GM12873 (cell line): Measurements from ENCODE around the gene ELL.

Experiments
- TF ChIP-seq, protein P1 (sequence below): IDR thresholded peaks from 2 replicates; pipeline ENCODE4 v1.5.1; 2012; ENCODE audit warnings: low read depth, mild to moderate bottlenecking, moderate library complexity, low read length, control low read depth; ENCODE audit not compliant: insufficient read depth; ENCODE audit errors: missing control alignments

Gene ELL

DNA sequence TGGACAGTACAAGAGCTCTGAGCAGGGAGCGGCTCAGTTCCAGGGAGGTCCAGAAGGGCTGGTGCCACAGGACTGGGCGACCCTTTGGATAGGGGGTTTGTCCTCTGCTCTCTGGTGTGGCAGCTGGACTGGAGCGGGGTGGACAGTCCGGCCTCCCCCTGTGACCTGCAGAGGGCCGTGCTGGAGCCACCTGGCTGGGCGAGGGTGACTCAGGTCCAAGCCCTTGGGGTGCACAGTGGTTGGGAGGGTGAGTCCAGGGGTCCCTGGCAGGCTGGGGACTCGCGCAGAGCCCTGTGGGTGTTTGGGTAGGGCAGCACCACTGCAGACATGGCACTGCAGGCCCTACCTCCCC, 95.5 kb downstream of the ELL start:
- TF ChIP-seq, protein P1, sequence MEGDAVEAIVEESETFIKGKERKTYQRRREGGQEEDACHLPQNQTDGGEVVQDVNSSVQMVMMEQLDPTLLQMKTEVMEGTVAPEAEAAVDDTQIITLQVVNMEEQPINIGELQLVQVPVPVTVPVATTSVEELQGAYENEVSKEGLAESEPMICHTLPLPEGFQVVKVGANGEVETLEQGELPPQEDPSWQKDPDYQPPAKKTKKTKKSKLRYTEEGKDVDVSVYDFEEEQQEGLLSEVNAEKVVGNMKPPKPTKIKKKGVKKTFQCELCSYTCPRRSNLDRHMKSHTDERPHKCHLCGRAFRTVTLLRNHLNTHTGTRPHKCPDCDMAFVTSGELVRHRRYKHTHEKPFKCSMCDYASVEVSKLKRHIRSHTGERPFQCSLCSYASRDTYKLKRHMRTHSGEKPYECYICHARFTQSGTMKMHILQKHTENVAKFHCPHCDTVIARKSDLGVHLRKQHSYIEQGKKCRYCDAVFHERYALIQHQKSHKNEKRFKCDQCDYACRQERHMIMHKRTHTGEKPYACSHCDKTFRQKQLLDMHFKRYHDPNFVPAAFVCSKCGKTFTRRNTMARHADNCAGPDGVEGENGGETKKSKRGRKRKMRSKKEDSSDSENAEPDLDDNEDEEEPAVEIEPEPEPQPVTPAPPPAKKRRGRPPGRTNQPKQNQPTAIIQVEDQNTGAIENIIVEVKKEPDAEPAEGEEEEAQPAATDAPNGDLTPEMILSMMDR = no peak

DNA sequence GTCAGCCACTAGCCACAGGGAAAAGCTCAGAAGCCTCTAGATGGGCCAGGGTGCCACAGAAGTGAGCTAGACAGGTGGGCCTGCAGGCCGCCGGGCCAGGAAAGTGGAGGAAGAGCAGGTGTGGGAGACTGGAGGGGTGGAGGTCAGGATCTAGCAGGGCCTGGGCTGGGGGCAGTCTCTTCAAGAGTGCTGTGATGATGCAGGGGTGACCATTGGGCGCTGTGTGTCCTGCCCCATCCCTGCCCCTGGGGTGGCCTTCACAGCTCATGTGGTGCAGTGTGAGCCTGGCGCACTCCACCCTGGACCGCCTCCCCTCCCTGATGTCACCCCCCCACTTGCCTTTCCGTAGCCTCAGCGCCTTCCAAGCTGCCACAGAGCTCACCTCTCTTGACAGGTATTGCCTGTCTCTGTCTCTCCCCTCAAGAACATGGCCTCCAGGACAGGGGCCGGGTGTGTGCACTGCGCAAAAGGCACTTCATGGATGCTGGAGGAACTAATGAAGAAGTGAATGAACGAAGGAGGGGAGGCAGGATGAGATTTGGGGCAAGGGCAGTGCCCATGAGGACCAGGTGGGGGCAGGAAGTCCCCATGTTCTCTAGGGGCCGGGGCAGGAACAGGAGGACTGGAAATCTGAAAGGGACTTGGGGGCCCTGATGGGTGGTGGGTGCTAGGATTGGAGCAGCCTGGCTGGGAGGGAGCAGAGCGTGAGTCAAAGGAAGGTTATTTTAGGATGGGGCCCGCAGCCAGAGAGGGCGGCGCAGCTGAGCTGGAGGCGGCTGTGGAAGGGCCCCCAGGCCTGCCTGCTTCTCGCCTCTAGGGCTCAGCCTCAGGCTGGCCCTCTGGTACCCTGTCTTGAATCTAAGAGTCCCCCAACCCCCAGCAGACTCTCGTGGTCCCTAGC, 96.1 kb downstream of the ELL start:
- TF ChIP-seq, protein P1 = no peak

DNA sequence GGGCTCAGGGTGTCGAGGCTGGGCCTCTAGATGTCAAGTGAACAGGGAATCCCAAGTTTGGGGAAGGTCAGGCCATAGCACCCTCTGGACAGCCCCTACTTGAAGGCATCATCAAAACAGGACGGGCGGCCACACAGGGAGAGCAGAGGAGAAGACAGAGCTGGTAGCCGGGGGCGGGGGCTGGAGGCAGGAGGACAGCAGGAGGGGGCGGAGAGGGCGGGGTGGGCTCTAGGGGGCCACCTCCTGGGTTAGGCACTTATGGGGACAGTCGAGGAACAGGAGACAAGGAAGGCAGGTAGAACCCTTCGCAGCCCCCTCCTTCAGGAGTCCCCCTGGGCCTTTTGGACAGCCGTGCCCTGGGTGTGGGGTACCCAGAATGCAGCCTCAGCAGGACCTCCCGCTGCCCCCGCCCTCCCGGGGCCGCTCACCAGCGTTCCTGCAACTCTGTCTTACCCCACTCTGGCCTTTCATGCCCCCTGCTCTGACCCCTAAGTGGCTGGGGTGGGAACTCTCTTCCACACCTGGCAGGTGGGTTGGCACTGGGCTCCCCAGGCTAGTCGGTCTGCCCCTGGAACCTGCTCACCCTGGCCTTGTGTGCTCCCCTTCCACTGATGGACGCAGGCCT, 96.9 kb downstream of the ELL start:
- TF ChIP-seq, protein P1 = no peak

DNA sequence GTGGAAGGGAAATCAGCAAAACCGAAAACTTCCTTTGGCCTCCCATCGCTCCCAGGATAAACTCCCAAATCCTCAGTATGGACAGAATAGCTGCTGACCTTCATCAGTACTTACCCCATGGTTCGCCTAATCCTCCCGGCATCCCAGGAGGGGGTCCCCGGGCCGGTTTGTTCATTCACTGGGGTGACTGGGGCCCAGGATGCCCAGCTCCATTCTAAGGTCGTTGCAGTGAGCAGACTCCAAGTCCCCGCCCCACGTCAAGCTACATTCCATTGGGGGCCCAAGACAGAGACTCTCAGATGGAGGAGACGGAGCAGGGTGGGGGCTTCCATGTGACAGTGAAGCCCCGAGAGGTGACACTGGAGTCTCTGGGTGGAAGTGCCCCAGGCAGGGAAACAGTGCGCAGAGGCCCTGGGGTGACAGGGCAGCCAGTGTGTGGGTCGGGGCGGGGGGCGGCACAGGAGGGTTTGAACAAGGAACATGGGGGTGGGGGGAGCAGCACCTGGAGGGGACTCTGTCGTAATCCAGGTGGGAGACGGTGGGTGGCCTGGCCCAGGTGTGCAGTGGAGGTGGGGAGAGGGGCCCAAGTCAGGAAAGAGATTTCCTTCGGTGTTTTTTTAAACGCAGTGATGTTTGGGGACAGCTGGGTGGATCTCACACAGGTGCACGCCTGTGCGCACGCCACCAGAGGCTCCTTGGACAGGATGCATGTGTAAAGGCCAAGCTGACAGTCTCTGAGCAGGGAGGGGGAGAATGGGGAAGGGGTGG, 97.6 kb downstream of the ELL start:
- TF ChIP-seq, protein P1 = no peak

DNA sequence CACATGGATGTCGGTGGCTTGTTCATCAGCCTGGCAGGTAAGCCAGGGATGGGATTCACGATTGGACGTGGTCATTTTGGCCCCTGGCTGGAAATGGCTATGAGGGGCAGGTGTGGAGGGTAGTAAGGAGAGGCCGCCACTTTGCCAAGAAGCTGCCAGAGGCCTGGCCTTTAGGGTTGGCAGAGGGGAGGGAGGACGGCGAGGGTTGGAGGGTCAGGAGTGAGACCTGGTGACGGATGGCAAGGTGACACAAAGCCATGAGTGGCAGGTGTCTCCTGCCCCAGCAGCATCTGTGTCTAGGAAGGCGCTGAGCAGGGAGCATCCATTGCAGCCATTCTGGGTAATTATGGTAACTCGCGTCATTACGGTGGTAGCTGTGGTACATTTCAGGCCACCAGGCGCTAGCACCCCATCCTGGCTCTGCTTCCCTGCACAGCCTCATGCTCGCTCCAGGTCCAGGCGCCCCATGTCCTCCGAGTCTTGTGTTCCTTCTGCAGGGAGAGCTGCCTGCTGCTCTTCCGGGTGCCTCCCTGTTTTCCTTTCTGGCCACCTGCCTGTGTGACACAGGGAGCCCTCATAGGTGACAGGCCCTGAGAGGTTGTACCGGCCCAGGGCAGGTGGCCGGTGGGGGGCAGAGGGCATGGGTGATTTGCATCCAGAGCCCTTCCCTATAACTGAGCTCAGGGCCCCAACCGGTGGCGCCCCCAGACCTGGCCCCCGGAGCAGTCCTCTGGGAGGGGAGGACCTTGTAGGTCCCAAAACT, 98.4 kb downstream of the ELL start:
- TF ChIP-seq, protein P1 = no peak

DNA sequence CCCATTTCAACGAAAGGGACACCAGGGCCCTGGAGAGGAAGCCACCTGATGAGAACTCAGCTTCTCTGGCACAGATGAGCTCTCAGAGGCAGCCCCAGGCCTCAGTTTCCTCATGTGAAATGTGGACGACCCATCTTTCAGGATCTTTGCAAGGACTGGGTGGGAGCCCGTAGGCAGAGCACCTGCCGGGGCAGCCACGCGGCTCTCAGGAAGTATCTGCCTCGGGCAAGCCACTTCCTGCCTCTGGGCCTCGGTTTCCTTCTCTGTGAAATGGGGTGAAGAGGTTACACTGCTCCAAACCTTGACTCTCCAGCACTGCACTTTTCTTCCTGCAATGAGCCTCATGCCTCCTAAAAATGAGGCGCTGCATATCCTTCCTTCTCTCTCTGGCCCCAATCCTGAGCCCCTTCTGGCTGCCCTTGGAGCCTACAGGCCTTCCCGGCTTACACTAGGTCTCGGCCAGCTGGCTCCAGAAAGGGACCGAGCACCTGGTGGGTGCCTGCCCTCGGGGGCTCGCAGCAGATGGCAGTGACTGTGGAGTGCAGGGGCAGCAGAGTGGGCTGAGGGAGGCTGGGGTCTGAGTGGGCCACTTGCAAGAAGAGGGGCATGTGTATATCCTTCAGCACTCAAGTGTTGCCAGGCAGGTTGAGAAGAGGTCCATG, 99.2 kb downstream of the ELL start:
- TF ChIP-seq, protein P1 = no peak
